ENCODE measurements around the gene DARS1. TPM values are rescaled to one million over a fixed set of nuclear protein-coding genes. Genes with fewer than 3 reads are reported as not detected.

DARS1 gene
- total and polyA plus RNA-seq, 3 experiments from 2014 or later, result 102 to 146 (median 143) TPM

- H3K9me3 Mint-ChIP-seq, result no peaks in the 10 kb centered on the region
- peaks cover 25 to 42% (median 29%) of the 10 kb centered on the region in 3 donors for H3K4me1 Mint-ChIP-seq
- Histone ChIP-seq H3K9me3 (ENCODE audit: low read length) (no peaks in the 10 kb centered on the region), H3K27me3 (ENCODE audit: insufficient read depth, low read length, poor library complexity, severe bottlenecking) (no peaks in the 10 kb centered on the region), H3K4me3 (ENCODE audit: low read length) (no peak overlapping the region), H3K36me3 (ENCODE audit: insufficient read depth, low read length) (no peaks in the 10 kb centered on the region), H3K4me1 (ENCODE audit: insufficient read depth, low read length) (no peaks in the 10 kb centered on the region), H3K27ac (ENCODE audit: low read depth, low read length) (no peak overlapping the region)
- DNase-seq, result no peak
- H3K27ac Mint-ChIP-seq, result peak overlapping the region in 2 of 8 donors; percentile 65 to 66
- H3K4me3 Mint-ChIP-seq, result no peak overlapping the region
- H3K27me3 Mint-ChIP-seq, result no peaks in the 10 kb centered on the region
- ChIA-PET CTCF (interaction anchor here (0.9 kb wide), 1 partner anchor 10 kb away, joined by 3 read pairs; no protein-coding TSS in a partner anchor), POLR2A (no interaction called here)
- no peaks in the 10 kb centered on the region for H3K36me3 Mint-ChIP-seq
Measured at GRCh38 chr2:136013955-136014354, 28.5 kb upstream of the DARS1 start.

- POLR2A ChIA-PET, result no interaction called here
- Histone ChIP-seq H3K4me3 (ENCODE audit: low read length) (no peak overlapping the region), H3K27ac (ENCODE audit: low read depth, low read length) (no peak overlapping the region), H3K4me1 (ENCODE audit: insufficient read depth, low read length) (peaks cover 7% of the 10 kb centered on the region), H3K36me3 (ENCODE audit: insufficient read depth, low read length) (no peaks in the 10 kb centered on the region), H3K27me3 (ENCODE audit: insufficient read depth, low read length, poor library complexity, severe bottlenecking) (no peaks in the 10 kb centered on the region), H3K9me3 (ENCODE audit: low read length) (no peaks in the 10 kb centered on the region)
- peaks cover 0 to under 1% of the 10 kb centered on the region in 2 donors for H3K27me3 Mint-ChIP-seq
- H3K9me3 Mint-ChIP-seq, result no peaks in the 10 kb centered on the region
- no peak for DNase-seq
- CTCF ChIA-PET, result interaction anchor here (0.9 kb wide), 1 partner anchor 11 kb away, joined by 3 read pairs; no protein-coding TSS in a partner anchor
- H3K4me1 Mint-ChIP-seq, result peaks cover 31 to 49% (median 35%) of the 10 kb centered on the region in 3 donors
- no peaks in the 10 kb centered on the region for H3K36me3 Mint-ChIP-seq
- H3K27ac Mint-ChIP-seq, result peak overlapping the region in 5 of 8 donors; percentile 7 to 54 (median 20)
- no peak overlapping the region for H3K4me3 Mint-ChIP-seq
Measured at GRCh38 chr2:136013136-136013685, 27.8 kb upstream of the DARS1 start.

- Mint-ChIP-seq H3K4me1 (peaks cover 37 to 58% (median 44%) of the 10 kb centered on the region in 3 donors), H3K4me3 (no peak overlapping the region), H3K27ac (peak overlapping the region in 1 of 8 donors; percentile 8), H3K9me3 (no peaks in the 10 kb centered on the region), H3K36me3 (no peaks in the 10 kb centered on the region), H3K27me3 (peaks cover 0 to 2% of the 10 kb centered on the region in 2 donors)
- Histone ChIP-seq H3K4me3 (ENCODE audit: low read length) (no peak overlapping the region), H3K4me1 (ENCODE audit: insufficient read depth, low read length) (peaks cover 16% of the 10 kb centered on the region), H3K27ac (ENCODE audit: low read depth, low read length) (no peak overlapping the region), H3K9me3 (ENCODE audit: low read length) (no peaks in the 10 kb centered on the region), H3K36me3 (ENCODE audit: insufficient read depth, low read length) (no peaks in the 10 kb centered on the region), H3K27me3 (ENCODE audit: insufficient read depth, low read length, poor library complexity, severe bottlenecking) (no peaks in the 10 kb centered on the region)
- ChIA-PET POLR2A (no interaction called here), CTCF (no interaction called here)
- no peak for DNase-seq
Measured at GRCh38 chr2:136012315-136012714, 26.9 kb upstream of the DARS1 start.

GRCh38 chr2:136010126-136010525, 24.7 kb upstream of the DARS1 start:
- H3K9me3 Mint-ChIP-seq, result no peaks in the 10 kb centered on the region
- H3K27ac Mint-ChIP-seq, result peak overlapping the region in 5 of 8 donors; percentile 15 to 96 (median 41)
- Histone ChIP-seq H3K27me3 (ENCODE audit: insufficient read depth, low read length, poor library complexity, severe bottlenecking) (no peaks in the 10 kb centered on the region), H3K9me3 (ENCODE audit: low read length) (no peaks in the 10 kb centered on the region), H3K4me1 (ENCODE audit: insufficient read depth, low read length) (peaks cover 22% of the 10 kb centered on the region), H3K4me3 (ENCODE audit: low read length) (no peak overlapping the region), H3K36me3 (ENCODE audit: insufficient read depth, low read length) (no peaks in the 10 kb centered on the region), H3K27ac (ENCODE audit: low read depth, low read length) (no peak overlapping the region)
- peaks cover 0 to 2% of the 10 kb centered on the region in 2 donors for H3K27me3 Mint-ChIP-seq
- no peak overlapping the region for H3K4me3 Mint-ChIP-seq
- H3K36me3 Mint-ChIP-seq, result no peaks in the 10 kb centered on the region
- peaks cover 34 to 49% (median 38%) of the 10 kb centered on the region in 3 donors for H3K4me1 Mint-ChIP-seq
- CTCF ChIA-PET, result no interaction called here
- POLR2A ChIA-PET, result no interaction called here
- DNase-seq, result no peak

- peaks cover 0 to 4% of the 10 kb centered on the region in 2 donors for H3K27me3 Mint-ChIP-seq
- H3K4me1 Mint-ChIP-seq, result peaks cover 35 to 45% (median 35%) of the 10 kb centered on the region in 3 donors
- H3K4me3 Mint-ChIP-seq, result peak overlapping the region; percentile 17 to 85 (median 48)
- H3K9me3 Mint-ChIP-seq, result no peaks in the 10 kb centered on the region
- Histone ChIP-seq H3K36me3 (ENCODE audit: insufficient read depth, low read length) (no peaks in the 10 kb centered on the region), H3K27ac (ENCODE audit: low read depth, low read length) (peak overlapping the region; percentile 33), H3K4me3 (ENCODE audit: low read length) (no peak overlapping the region), H3K4me1 (ENCODE audit: insufficient read depth, low read length) (peaks cover 22% of the 10 kb centered on the region), H3K27me3 (ENCODE audit: insufficient read depth, low read length, poor library complexity, severe bottlenecking) (no peaks in the 10 kb centered on the region), H3K9me3 (ENCODE audit: low read length) (no peaks in the 10 kb centered on the region)
- peak; percentile 49 to 82 (median 64) for DNase-seq
- peaks cover 2 to 6% (median 4%) of the 10 kb centered on the region in 3 donors for H3K36me3 Mint-ChIP-seq
- peak overlapping the region; percentile 92 to 99 (median 96) for H3K27ac Mint-ChIP-seq
- CTCF ChIA-PET, result interaction anchor here (0.5 to 0.6 kb wide), 2 partner anchors 49 to 249 kb away, joined by 3 read pairs; no protein-coding TSS in a partner anchor
- POLR2A ChIA-PET, result no interaction called here
Measured at GRCh38 chr2:136008205-136008865, 22.9 kb upstream of the DARS1 start.

- no peak overlapping the region for H3K4me3 Mint-ChIP-seq
- Histone ChIP-seq H3K27me3 (ENCODE audit: insufficient read depth, low read length, poor library complexity, severe bottlenecking) (no peaks in the 10 kb centered on the region), H3K27ac (ENCODE audit: low read depth, low read length) (no peak overlapping the region), H3K4me3 (ENCODE audit: low read length) (no peak overlapping the region), H3K4me1 (ENCODE audit: insufficient read depth, low read length) (peaks cover 22% of the 10 kb centered on the region), H3K36me3 (ENCODE audit: insufficient read depth, low read length) (no peaks in the 10 kb centered on the region), H3K9me3 (ENCODE audit: low read length) (no peaks in the 10 kb centered on the region)
- peaks cover 26 to 34% (median 27%) of the 10 kb centered on the region in 3 donors for H3K4me1 Mint-ChIP-seq
- CTCF ChIA-PET, result no interaction called here
- peak overlapping the region in 7 of 8 donors; percentile 61 to 98 (median 90) for H3K27ac Mint-ChIP-seq
- H3K9me3 Mint-ChIP-seq, result no peaks in the 10 kb centered on the region
- peaks cover 2 to 6% (median 4%) of the 10 kb centered on the region in 3 donors for H3K36me3 Mint-ChIP-seq
- no peak for DNase-seq
- POLR2A ChIA-PET, result no interaction called here
- H3K27me3 Mint-ChIP-seq, result peaks cover 0 to 4% of the 10 kb centered on the region in 2 donors
Measured at GRCh38 chr2:136006658-136007057, 21.2 kb upstream of the DARS1 start.

- Histone ChIP-seq H3K27ac (ENCODE audit: low read depth, low read length) (no peak overlapping the region), H3K9me3 (ENCODE audit: low read length) (no peaks in the 10 kb centered on the region), H3K36me3 (ENCODE audit: insufficient read depth, low read length) (no peaks in the 10 kb centered on the region), H3K4me3 (ENCODE audit: low read length) (no peak overlapping the region), H3K4me1 (ENCODE audit: insufficient read depth, low read length) (peaks cover 22% of the 10 kb centered on the region), H3K27me3 (ENCODE audit: insufficient read depth, low read length, poor library complexity, severe bottlenecking) (no peaks in the 10 kb centered on the region)
- ChIA-PET POLR2A (interaction anchor here (0.6 to 0.8 kb wide), 2 partner anchors 46 to 240 kb away, joined by 9 to 15 read pairs; no protein-coding TSS in a partner anchor), CTCF (interaction anchor here (1.3 to 1.8 kb wide), 3 partner anchors 10 to 91 kb away, joined by 4 to 8 read pairs (median 5); partner anchors contain the start of gene DARS1)
- Mint-ChIP-seq H3K4me1 (peaks cover 26 to 35% (median 27%) of the 10 kb centered on the region in 3 donors), H3K36me3 (peaks cover 2 to 6% (median 4%) of the 10 kb centered on the region in 3 donors), H3K27me3 (peaks cover 0 to 4% of the 10 kb centered on the region in 2 donors), H3K9me3 (no peaks in the 10 kb centered on the region), H3K27ac (peak overlapping the region in 2 of 8 donors; percentile 12 to 19), H3K4me3 (no peak overlapping the region)
- no peak for DNase-seq
Measured at GRCh38 chr2:136005462-136006196, 20.2 kb upstream of the DARS1 start.

Measured in CD8-positive, alpha-beta memory T cell (primary cell).